HG03108 (cell line): Measurements from ENCODE around the gene USP7.

Experiments used
- ATAC-seq: cut with Tn5 transposase; IDR thresholded peaks from one replicate; pipeline ENCODE4 v1.9.1; 2021; ENCODE audit warnings: moderate library complexity; ENCODE audit not compliant: unreplicated experiment

USP7 gene

DNA sequence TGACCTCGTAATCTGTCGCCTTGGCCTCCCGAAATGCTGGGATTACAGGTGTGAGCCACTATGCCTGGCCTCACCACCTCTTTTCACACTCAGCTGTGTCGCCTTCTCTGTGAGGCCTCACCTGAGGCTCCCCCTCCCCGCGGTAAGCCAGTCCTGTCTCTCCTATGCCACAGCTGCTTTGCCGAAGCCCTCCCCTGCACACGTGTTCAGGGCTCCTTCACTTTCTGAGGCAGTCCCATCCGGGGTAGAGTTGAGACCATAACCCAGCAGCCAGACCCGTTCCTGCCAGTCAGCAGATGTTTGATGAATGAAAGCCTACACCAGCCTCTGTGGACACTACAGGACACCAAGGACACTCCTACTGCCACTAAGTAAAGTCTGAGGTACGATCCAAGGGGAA, 10.6 kb downstream of the USP7 start:
- ATAC-seq: no peak

DNA sequence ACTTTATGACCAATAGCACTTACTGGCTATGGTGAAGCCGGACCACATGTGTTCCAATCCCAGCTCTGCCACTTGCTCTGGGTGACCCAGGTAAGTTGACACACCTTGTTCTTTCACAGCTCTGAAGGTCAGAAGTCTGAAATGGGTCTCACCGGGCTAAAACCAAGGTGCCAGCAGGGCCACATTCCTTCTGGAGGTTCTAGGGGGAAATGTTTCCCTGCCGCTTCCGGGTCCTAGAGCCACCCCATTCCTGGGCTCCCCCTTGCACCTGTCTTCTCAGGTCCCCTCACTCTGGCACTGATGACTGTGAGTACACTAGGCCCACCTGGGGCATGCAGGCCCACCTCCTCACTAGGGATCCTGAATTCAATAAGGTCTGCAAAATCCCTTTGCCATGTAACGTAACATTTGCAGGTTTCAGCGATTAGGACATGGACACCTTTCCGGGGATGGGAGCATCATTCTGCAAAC, 11.4 kb downstream of the USP7 start:
- no peak for ATAC-seq

DNA sequence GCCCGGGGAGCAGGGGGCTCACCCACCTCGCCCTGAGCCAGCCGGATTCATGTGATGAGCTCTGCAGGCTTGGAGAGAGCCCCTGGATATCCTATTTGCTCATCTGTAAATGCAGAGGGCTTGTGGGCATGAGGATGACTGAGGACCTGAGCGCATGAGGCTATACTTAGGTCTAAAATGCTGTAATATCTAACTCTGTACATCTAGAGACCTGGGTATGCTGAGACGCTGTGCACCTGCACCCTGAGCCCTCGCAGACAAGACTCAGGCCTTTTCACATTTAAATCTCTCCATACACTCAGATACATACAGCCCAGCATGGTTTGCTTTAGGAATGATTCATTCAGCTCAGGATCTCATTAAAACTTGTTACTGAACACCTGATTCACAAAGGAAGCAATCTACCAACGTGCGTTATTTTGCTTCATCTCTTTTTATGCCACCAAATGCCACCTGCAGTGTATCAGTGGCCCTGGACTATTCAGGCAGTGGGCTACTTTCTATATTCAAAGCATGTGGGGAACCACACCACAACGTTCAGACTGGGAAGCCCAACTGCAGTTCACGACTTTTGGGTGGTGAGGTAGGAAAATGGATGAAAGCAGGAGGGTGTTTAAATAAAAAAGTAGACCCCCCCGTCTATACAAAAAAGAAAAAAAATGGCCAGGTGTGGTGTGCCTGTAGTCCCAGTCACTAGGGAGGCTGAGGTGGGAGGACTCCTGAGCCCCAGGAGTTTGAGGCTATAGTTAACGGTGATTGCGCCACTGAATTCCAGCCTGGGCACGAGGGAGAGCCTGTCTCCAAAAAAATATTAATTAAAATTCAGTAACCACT, 12.0 kb downstream of the USP7 start:
- ATAC-seq: no peak

DNA sequence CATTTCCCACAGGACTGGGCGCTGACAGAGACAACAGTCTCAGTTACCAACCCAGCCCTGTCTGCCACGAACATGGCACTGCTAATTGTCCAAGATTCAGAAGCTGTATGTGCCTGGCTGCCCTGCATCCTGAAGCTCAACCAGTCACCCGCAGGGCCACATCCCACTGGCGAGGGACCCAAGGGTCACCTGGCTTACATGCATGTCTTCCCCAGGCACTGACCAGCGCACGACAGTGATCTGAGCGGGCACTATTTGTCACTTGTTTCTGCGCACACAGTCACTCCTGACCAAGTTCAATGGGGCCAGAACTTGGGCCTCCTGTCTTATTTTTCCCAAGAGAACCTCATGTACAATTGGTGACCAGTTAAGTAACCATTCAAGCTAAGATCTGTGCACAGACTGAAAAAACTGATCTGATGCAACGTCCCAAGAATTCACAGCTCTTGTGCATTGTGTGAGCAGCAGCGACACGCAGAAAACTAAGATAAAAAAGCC, 13.1 kb downstream of the USP7 start:
- ATAC-seq: no peak

DNA sequence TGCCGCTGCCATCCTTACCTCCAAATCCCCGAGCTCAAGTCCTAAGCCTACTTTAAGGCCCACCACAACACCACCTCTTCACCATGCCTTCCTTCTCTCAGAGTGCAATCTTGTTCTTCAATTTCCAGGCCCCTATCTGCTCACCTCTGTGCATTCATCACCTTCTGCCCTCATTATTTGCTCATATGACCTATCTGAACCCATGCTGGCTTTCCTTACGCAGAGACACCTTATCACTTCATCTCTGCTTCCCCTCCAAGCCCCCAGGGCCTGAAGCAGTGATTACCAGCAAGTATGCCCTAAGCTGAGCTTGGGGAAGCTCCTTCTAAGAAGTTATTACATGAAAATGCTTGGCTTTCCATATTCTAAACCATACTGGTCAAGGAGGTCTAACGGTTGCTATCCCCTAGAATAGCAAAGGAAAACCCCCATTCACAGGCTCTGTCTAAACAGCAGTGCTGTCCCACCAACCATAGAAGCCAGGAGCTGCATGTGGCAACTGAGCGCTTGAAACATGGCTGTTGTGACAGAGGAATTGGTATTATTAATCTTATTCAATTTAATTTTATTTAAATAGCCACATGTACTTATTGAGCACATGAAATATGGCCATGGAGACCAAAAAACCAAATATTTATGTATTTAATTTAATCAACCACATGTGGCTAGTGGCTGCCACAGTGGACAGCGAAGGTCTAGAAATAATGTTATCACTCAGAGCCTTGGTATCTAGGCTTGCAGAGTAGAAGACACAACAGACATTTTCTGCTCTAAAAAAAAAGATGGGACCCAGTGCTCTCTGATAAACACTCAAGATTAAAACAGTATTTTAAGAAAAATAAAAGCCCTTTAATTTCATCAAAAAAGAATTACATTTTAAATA, 13.9 kb downstream of the USP7 start:
- ATAC-seq: no peak

DNA sequence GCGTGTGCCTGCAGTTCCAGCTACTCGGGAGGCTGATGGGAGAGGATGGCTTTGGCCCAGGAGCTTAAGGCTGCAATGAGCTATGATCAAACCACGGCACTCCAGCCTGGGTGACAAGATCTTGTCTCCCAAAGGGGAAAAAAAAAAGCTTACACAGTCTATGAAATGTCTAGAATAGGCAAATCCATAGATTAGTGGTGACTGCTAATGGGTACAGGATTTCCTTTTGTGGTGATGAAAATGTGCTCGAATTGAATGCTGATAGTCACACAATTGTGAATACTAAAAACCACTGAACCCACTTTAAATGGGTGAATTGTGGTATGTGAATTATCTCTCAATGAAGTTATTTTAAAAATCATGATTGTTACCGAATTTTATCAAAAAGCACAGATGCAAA, 14.9 kb downstream of the USP7 start:
- ATAC-seq: no peak

DNA sequence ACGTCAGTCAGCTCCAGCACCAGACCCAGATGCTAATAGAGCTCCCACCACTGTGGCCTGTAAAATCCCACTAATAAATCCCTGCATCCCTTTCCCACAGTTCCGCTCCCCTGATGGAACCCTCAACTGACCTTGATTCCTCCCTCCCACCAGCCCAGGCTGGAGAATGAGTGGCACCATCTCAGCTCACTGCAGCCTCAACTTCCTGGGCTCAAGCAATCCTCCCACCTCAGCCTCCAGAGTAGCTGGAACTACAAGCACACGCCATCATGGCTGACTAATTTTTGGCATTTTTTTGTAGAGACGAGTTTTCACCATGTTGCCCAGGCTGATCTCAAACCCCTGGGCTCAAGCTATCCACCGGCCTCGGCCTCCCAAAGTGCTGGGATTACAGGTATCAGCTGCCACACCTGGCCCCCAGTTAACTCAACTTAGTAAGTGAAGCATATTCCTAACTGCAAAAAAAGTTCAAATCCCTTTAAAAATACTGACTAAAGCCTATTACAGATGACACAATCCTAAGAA, 15.6 kb downstream of the USP7 start:
- ATAC-seq: no peak

DNA sequence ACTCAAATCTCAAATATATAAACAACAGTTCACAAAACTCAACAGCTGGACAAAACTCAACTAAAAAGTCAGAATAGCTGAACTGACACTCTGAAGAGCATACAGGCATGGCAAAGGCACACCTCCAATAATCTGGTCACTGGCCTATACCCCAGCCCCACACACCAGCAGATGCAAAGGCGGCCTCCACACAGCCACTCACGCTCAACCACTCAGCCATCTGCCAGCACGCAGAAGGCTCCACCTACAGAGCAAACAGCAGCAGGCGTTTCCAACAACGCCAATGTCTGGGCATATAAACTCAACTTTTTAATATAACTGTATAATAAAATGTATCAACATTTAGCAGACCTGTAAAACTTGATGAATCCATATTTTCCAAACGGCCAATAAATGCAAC, 17.2 kb downstream of the USP7 start:
- no peak for ATAC-seq

DNA sequence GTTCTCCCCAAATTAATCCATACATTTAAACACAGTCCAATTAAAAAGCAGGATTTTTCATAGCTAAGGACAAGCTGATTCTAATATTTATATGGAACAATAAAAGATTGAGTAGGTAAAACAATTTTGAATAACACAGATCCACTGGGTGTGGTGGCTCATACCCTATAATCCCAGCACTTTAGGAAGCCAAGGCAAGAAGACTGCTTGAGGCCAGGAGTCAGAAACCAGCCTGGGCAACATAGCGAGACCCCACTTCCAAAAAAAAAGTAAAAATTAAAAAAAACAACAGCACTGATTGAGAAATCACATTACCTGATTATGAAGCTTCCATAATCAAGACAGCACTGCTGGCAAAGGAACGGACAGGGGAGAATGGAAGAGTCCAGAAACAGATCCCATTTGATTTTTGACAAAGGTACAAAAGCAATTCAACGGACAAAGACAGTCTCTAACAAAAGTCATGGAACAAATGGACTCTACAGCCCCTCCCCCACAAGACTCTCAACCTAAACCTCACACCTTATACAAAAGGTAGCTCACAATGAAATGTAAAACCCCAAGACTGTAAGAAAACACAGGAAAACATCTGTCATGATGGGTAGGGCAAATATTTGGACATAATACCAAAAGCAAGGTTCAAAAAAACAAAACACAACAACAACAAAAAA, 17.9 kb downstream of the USP7 start:
- no peak for ATAC-seq

DNA sequence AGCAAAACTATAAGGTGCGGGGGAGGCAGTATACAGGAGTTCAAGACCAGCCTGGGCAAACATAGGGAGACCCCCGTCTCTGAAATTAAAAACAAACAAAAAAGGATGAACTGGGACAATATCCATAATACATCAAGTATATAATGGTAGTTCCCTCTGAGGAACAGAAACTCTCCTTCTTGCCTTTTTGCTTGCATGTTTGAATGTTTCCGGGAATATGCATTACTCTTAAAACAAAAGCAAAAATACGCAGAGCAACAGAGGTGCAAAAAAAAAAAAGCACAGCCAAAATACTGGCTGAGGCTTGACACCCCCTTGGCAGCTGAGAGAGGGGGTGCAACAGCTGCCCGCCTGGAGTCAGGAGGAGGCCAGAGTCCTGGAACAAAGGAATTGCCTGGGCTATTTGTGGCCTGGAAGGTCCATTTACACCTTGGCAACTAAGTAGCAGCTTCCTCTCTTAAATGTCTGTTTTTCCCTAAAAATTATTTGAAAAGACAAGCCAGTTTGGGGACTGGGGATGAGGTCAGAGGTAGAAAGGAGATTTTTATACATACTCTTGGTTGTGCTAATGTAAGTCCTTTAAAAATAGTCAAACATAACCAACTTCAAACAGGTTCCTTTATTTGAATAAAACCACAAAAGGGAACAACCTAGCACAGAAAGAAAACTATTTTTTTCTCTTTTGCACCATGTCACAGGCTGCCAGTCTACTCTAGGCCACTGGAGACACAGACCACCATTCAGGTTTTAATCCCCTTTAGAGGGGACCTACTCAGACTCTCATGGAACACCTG, 19.5 kb downstream of the USP7 start:
- ATAC-seq: peak; percentile 67

DNA sequence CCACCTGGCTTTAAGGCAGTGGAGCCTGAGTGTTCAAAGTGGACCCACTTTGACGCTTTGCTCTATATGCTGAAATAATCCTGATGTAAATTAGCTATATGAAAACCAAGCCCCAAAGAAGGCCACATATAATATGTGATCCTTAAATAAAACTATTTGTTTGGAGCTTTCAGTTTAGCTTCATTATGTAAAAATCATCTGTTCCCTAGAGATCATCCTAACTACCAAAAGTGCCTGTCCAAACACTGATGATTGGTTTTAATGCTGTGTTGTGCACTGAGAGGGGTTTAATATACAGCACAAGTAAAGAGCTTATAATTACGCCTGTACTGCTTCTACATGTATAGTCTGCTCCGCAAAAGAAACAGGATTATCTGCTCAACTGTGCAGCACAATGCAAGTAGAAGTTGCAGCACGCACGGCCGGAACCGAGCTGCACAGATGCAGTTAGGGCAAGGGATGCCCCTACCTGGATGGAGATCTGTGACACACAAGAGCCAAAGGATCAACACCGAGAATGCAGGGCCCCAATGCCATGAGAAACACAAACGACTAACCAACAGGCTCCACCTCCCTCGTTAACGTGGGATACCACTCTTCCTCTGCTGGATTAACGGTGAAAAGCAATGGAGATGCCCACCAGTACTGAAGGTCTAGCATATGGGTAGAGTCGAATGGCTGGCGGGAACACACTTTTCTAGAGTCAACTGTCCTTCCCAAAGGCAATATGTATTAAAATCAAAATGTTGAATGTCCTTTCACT, 20.5 kb downstream of the USP7 start:
- no peak for ATAC-seq

DNA sequence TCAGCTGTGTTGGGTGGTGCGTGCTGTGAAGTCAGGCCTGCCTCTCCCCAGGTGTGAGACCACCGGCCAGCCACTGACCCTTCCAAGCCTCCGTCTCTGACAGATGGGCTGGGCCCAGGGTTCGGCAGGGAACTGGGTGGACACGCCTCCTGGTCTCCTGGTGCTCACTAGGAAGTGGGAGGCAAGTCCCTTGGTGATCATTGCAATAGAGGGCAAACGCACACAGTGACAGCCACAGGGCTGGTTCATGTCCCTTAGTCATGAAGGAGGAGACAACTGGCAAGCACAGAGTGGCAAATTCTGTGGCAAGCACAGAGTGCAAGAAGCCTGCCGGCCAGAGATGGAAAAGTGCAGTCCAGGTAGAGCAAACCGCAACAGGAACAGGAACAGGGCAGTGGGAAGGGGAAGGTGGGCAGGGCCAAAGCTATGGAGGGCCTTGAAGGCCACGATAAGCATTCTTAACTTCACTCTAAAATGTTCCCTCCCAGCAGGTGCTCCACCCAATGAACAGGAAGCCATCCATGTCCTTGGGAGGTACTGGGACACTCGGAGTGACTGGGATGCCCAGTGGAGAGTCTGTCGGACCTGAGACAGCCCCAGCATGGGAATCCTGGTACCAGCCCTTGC, 21.9 kb downstream of the USP7 start:
- no peak for ATAC-seq

DNA sequence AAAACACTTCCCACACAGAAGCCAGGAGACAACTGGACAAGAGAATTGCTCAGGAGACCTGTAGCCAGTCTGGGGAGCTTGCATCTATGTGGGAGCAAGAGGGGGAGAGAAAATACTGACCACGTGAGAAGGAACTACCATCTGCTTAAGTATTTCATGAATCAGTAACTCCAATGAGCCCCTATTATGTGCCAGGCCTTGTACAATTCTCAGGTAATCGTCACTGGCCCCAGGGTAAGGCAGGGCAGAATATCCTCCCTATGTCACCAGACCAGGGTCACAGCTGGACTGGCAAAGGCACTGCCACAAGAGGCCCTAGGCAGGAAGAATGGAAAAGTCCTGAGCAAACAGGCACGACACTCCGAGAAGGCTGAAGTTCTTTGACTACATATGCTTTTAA, 25.9 kb downstream of the USP7 start:
- no peak for ATAC-seq

DNA sequence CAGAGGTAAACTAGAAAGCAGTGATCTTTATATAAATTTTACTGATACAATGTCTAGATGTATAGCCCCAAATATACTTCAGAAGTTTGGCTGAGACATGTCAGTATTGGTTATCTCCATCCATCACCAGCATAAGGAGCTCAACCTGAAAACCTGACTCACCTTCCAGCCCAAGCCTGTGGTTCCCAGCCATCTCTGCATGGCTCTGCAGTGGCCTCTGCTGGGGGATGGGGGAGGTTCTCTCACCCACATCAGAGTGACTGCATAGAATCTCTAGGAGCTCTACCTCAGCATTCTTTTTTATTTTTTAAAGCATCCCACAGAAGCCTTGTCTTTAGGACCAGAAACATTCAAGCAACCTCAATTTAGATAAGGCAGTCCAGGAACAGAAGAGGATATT, 27.3 kb downstream of the USP7 start:
- ATAC-seq: peak; percentile 85

DNA sequence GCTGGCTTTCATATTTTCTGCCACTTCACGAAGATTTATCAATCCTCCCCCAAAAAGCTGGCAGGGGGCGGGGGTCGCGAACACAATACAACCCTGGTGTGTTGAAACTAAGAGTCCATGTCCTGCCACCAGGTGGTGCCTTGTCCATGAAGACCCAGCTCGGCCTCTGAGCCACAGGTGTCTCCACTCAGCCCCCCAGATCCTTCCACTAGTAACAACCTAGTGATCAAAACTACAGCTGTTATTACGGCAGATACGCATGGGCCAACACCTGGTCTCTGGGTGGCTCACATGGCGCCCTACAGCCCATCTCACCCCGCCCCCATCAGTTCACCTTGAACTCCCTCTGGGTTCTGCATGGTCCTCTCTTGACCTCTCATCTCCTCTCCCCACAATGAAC, 27.7 kb downstream of the USP7 start:
- ATAC-seq: peak; percentile 12

DNA sequence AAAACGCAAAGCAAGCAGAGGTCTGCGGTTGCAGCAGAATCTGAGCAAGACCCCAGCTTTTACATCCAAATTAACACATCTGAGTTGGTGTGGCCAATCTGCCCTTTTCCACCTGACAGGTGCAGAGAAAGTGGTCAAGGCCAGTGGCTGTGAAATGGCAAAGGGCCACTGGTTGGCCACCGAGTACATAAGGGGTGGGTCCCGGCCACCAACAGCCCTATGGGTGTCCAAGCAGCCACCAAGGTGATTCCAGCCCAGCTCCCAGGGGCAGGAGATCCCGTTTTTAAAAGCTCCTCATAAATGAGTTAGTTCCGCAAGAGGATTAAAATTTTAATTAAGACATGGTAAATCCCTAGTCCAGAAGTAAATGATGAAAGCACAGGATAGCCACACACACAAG, 29.1 kb downstream of the USP7 start:
- no peak for ATAC-seq

DNA sequence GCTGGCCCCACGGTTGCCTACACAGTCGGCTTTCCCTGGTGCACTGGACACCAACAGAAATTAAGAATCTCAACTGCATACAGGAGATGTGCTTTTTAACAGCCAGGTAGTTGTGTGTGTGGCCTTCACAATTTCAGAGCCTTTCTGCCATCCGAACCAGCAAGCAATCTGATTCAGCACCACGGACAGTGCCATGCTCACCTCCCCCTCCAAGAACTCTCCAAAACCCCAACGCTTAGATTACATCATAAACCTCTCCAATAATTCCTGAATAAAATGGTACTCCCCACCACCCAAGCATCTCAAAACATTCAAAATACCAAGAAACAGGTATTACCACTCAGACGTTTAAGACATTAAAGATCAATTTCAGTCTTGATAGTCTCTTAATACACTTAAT, 31.8 kb downstream of the USP7 start:
- ATAC-seq: no peak

DNA sequence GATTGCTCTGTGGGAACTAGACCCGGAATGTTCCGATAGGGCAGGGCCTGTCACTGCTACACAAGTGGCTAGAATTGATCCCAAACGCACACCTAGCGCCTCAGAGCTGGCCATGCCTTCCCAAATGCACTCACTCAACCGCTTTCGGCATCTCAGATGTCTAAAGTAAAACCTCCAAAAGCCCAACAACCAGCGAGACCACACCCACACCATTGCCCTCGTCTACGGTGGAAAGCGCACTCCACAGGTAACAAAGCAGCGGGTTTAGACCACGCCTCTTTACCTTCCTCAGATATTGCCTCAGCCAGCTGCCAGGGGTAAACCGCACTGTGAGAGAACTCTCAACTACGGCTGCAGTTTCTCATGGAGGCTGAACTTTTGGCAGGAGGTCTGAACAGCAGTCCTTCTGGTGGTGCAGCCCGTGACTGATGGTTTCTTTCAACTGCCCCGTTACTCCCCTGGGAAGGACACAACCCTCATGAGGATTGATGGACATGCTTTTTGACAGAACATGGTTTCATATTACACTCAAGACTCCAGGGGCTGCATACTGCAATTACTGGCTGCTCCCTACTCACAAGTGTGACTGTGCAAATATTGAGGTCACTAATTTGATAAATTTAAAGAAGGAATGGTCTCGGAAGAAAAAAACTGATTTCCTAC, 34.5 kb downstream of the USP7 start:
- ATAC-seq: no peak
